NCI-H146 treated with DMSO at 0.1 percent for 48 hours (cell line): ENCODE data around the gene SCARB1.

Experiments used
- DNase-seq: peaks from one replicate; lab custom pipeline; 2025; ENCODE audit not compliant: unreplicated experiment; lab: John Stamatoyannopoulos, UW

The SCARB1 gene

DNA sequence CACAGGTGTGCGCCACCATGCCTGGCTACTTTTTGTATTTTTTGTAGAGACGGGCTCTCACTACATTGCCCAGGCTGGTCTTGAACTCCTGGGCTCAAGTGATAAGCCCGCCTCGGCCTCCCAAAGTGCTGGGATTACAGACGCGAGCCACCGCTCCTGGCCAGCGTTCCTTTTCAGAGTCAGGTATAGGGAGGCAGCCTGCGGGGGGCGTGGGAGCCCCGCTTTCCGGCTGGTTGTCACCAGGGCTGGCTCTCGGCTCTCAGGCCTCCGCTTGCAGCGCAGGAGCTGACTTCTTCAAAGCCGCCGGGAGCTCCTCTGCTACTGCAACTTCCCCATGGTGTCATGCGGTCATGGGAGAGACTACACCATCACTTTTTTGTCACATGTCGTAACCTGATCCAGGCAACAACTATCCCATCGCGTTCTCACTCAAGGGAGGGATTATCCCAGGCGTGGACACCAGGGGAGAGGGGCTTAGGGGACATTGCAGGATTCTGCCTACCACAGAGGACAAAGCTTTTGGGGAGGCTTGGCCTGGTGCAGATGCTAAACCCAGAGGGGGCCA is 129.4 kb downstream of the SCARB1 start:
- no peak for DNase-seq

DNA sequence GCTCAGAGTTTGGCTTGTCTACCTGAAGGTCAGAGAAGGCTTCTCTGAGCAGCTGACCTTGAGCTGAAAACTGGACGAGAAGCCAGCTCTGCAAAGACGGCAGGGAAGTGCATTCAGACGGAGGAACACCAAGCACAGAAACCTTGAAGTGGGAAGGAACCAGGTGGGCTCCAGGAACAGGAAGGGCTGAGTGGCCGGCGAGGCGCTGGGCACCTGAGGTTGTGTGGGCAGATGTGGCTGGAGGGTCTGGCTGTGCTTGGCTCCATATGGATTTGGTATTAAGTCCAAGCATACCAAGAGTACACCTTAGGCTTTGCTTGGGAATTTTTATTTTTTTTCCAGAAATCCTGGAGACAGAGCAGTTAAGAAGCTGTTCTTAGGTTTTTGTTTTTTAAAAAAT is 130.6 kb downstream of the SCARB1 start:
- no peak for DNase-seq

DNA sequence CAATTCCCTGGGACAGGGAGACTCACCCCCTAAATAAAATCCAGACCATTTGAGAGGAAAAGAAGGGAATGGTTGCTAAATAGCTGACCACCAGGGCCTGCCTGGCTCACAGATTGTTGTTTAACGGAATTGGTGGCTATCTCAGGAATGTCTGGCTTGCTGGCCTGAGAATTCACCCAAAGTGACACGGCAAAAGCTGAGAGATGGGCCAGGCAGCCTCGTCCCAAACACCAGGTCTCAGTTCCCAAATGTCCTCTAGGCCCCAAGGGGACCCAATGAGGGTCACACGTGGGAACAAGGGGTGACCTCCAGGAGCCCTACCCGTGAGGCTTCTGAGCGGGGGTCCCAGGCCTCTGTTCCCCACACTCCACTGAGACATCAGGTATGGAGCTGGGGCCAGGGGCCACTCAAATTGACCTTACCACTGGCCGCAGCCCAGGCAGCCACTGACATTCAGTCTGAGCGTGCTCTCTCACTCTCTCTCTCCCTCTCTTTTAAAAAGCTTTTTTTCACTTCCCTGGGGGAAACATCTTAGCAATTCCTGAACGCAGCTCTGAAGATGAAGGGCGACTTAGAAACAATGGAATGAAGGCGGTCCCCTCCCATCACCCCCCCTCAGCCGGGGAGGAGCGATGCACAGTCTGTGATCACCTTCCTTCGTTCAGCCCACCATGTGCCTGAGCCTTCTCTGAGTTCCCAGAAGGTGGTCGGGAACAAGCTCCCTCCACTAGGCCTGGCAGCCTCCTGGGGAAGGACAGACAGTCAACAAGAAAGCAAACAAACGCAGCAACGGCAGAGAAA is 131.2 kb downstream of the SCARB1 start:
- DNase-seq: no peak

DNA sequence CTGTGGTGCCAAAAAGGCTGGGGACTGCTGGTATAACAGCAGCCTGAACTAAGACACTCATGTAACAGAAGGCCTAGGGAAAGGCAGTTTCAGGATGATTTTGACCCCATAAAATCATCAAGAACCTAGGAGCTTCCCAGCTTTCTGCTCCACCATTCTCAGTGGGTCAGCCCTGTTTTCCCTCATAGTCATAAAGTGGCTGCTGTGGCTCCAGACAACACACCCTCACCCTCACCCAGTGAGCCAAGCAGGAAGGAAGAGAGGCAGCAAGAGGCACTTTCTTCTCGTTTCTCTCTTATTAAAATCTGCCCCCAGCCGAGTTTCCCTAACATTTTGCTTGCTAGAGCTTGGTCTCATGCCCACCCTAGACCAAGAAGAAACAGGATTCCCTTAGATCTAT is 131.8 kb downstream of the SCARB1 start:
- no peak for DNase-seq

DNA sequence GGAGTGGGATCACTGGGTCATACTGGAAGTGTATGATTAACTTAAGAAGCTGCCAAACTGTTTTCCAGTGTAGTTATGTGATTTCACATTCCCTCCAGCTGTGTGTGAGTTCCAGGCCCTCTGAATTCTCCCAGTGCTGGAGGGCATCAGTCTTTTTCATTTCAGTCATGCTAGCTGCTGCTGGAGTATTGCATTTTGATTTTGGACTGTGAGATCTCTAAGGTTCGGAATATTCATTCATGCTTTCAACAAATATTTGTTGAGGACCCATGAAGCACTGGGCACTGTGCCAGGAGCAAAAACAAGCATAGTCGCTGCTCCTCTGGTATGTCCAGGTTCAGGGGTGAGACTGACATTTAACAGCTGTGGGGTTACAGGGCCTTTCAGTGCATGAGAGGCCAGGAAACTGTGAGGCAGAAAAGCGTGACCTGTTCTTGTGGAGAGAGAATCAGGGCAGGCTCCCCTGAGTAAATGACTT is 133.2 kb downstream of the SCARB1 start:
- peak; percentile 37 for DNase-seq

DNA sequence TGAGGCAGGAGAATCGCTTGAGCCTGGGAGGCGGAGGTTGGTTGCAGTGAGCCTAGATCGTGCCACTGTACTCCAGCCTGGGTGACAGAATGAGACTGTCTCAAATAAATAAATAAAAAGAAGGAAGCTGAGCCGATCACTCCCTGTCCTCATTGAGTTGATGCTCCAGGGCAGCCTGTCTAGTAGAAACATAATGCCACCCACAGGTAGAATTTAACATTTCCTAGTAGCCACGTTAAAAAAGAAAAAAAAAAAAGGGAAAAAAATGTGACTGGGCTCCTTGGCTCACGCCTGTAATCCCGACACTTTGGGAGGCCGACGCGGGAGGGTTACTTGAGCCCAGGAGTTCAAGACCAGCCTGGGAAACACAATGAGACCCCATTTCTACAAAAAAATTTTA is 135.7 kb downstream of the SCARB1 start:
- no peak for DNase-seq

DNA sequence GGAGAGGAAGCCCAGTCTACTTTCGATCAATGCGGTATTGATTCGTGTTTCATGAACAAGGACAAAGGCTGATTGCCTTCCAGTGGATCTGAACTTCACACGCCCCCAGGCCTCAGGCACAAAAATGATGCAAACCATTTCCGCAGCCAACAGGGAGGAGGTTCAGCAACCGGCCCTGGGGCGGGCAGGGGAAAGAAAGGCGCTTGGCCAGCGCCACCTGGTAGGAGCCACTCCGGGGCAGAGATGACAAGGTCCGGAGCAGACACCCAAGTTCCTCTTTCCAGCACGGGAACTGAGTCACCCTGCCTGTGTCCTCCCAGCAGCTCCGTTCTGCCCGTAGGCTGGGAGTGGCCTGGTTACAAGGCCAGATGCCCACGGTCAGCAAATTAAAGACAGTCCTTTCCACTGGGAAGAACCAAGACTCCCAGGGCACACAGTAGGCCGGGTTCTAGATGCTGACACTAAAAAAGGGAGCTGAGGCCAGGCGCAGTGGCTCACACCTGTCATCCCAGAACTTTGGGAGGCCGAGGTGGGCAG is 136.3 kb downstream of the SCARB1 start:
- peak; percentile 54 for DNase-seq
